Peyer's patch (tissue), 4 donors: ENCODE results near the gene NDST4. TPM values are rescaled to one million over a fixed set of nuclear protein-coding genes. Genes with fewer than 3 reads are reported as not detected.

Source experiments
- DNase-seq, 3 donors: peaks; one replicate each; pipeline ENCODE4 v3.0.0-alpha.2; 2017 to 2019
- H3K27ac ChIP-seq, 4 donors: fragments of 200-600 bp; sonication (generic); one replicate each; pipeline ENCODE4 v1.5.1; 2016 to 2019
- H3K27me3 ChIP-seq, 2 donors: fragments of 200-600 bp; sonication (generic); one replicate each; pipeline ENCODE4 v1.5.1; 2019
- H3K36me3 ChIP-seq, 3 donors: fragments of 200-600 bp; sonication (generic); one replicate each; pipeline ENCODE4 v1.5.1; 2016 to 2019
- H3K4me1 ChIP-seq, 4 donors: fragments of 200-600 bp; sonication (generic); one replicate each; pipeline ENCODE4 v1.5.1; 2016 to 2019
- H3K4me3 ChIP-seq, 4 donors: fragments of 200-600 bp; sonication (generic); 1 replicate in 3 of 4; 2 replicates in 1 of 4; pipeline ENCODE4 v1.5.1; 2016 to 2019; ENCODE audit warnings: mild to moderate bottlenecking in 1 of 4
- H3K9me3 ChIP-seq, 4 donors: fragments of 200-600 bp; sonication (generic); one replicate each; pipeline ENCODE4 v1.5.1; 2016 to 2019; ENCODE audit warnings: mild to moderate bottlenecking in 1 of 4
- CTCF ChIP-seq, 6 experiments: fragments of 450-650 bp in 4 of 6; fragments of 200-600 bp in 2 of 6; sonication (generic) in 1 of 6; IDR thresholded peaks; one replicate each; pipeline ENCODE4 v1.5.1; 2017 to 2019; ENCODE audit warnings: antibody characterized with exemption in 6 of 6, mild to moderate bottlenecking in 3 of 6, moderate library complexity in 1 of 6
- POLR2A ChIP-seq, 2 donors: fragments of 450-650 bp; IDR thresholded peaks; one replicate each; pipeline ENCODE4 v1.5.1; 2017; ENCODE audit warnings: antibody characterized with exemption in 2 of 2, mild to moderate bottlenecking in 2 of 2, moderate library complexity in 2 of 2
- small RNA-seq, 2 donors: library from RNA; depleted of rRNA; stranded (forward); fragments of <200 nt; gene quantifications; one replicate each; pipeline ENCODE3, GENCODE V24; 2016
- total RNA-seq, 4 donors: library from RNA; depleted of rRNA; stranded (reverse); fragments of >200 nt; gene quantifications; one replicate each; pipeline ENCODE4 v1.1.0, GENCODE V29; 2016

The NDST4 gene
- total RNA-seq, 4 donors from 2014 or later: not detected

- Histone ChIP-seq H3K36me3 (no peaks in the 10 kb centered on the region), H3K9me3 (no peaks in the 10 kb centered on the region), H3K4me1 (no peaks in the 10 kb centered on the region), H3K27me3 (no peaks in the 10 kb centered on the region), H3K27ac (no peak overlapping the region), H3K4me3 (no peak overlapping the region)
- TF ChIP-seq POLR2A (IDR thresholded peaks at IDR 0.05) (no peak), CTCF (IDR thresholded peaks at IDR 0.05) (no peak)
- DNase-seq: no peak
Observed at GRCh38 chr4:114791976-114792375, 321.4 kb downstream of the NDST4 start.

- H3K9me3 ChIP-seq: no peaks in the 10 kb centered on the region
Observed at GRCh38 chr4:114785570-114785969, 327.9 kb downstream of the NDST4 start.

GRCh38 chr4:114783215-114783595 is 330.2 kb downstream of the NDST4 start:
- no peak overlapping the region for H3K27ac ChIP-seq
- H3K4me3 ChIP-seq: no peak overlapping the region
- TF ChIP-seq POLR2A (IDR thresholded peaks at IDR 0.05): no peak
- no peak for TF ChIP-seq CTCF (IDR thresholded peaks at IDR 0.05)
- no peaks in the 10 kb centered on the region for H3K4me1 ChIP-seq
- no peak for DNase-seq
- no peaks in the 10 kb centered on the region for H3K36me3 ChIP-seq
- no peaks in the 10 kb centered on the region for H3K27me3 ChIP-seq
- H3K9me3 ChIP-seq: no peaks in the 10 kb centered on the region

More at GRCh38 chr4:114785570-114785969, 327.9 kb downstream of the NDST4 start:
- Histone ChIP-seq H3K4me1 (no peaks in the 10 kb centered on the region), H3K36me3 (no peaks in the 10 kb centered on the region), H3K27me3 (no peaks in the 10 kb centered on the region), H3K27ac (no peak overlapping the region), H3K4me3 (no peak overlapping the region)
- TF ChIP-seq POLR2A (IDR thresholded peaks at IDR 0.05): no peak
- no peak for TF ChIP-seq CTCF (IDR thresholded peaks at IDR 0.05)
- no peak for DNase-seq

GRCh38 chr4:114782415-114783214 is 330.8 kb downstream of the NDST4 start:
- Histone ChIP-seq H3K4me1 (no peaks in the 10 kb centered on the region), H3K36me3 (no peaks in the 10 kb centered on the region), H3K9me3 (no peaks in the 10 kb centered on the region), H3K27ac (no peak overlapping the region), H3K4me3 (no peak overlapping the region), H3K27me3 (no peaks in the 10 kb centered on the region)
- no peak for DNase-seq
- TF ChIP-seq CTCF (IDR thresholded peaks at IDR 0.05) (no peak), POLR2A (IDR thresholded peaks at IDR 0.05) (no peak)

- no peaks in the 10 kb centered on the region for H3K36me3 ChIP-seq
- H3K27me3 ChIP-seq: no peaks in the 10 kb centered on the region
- DNase-seq: no peak
- no peaks in the 10 kb centered on the region for H3K4me1 ChIP-seq
- peak in 3 of 6 experiments; percentile 37 to 52 (median 51) for TF ChIP-seq CTCF (IDR thresholded peaks at IDR 0.05)
- no peak for TF ChIP-seq POLR2A (IDR thresholded peaks at IDR 0.05)
- no peaks in the 10 kb centered on the region for H3K9me3 ChIP-seq
- no peak overlapping the region for H3K27ac ChIP-seq
- no peak overlapping the region for H3K4me3 ChIP-seq
Observed at GRCh38 chr4:114780205-114780604, 333.2 kb downstream of the NDST4 start.

Small RNA genes lying within 50 kb of the gene (small RNA-seq; reads per million reads assigned to genes)
- gene RN7SL808P: 0 reads per million in 2 donors
